ENCODE measurements around the gene ZDHHC23. TPM values are rescaled to one million over a fixed set of nuclear protein-coding genes. Genes with fewer than 3 reads are reported as not detected.

The ZDHHC23 gene
- total and polyA plus RNA-seq, 10 of the 15 experiments (the other 5 are each of a cell fraction or from before 2014, with no cell fraction given): 0.79 to 4.6 (median 2.9) TPM

GRCh38 chr3:113979916-113980315, 32.1 kb downstream of the ZDHHC23 start:
- Histone ChIP-seq H3K4me2 (ENCODE audit: control insufficient read depth, insufficient read depth) (no peak overlapping the region), H3K4me3 (no peak overlapping the region), H3K79me2 (ENCODE audit: control insufficient read depth, insufficient read depth, low read length) (no peaks in the 10 kb centered on the region), H3K9ac (ENCODE audit: control insufficient read depth, insufficient read depth, low read length) (no peak overlapping the region), H2AFZ (ENCODE audit: control insufficient read depth, low read depth, low read length) (no peak overlapping the region), H3K27ac (ENCODE audit: control insufficient read depth, insufficient read depth) (no peak overlapping the region), H3K27me3 (replicated peaks in 1 of 2; ENCODE audit: control insufficient read depth in 2 of 2, insufficient read depth in 2 of 2, low read length in 1 of 2) (no peaks in the 10 kb centered on the region), H3K4me1 (ENCODE audit: control insufficient read depth, insufficient read depth, low read length) (no peaks in the 10 kb centered on the region), H3K36me3 (ENCODE audit: control insufficient read depth in 2 of 2, insufficient read depth in 2 of 2, low read length in 1 of 2) (no peaks in the 10 kb centered on the region), H4K20me1 (ENCODE audit: control insufficient read depth, insufficient read depth) (no peaks in the 10 kb centered on the region), H3K9me3 (replicated peaks; ENCODE audit: control insufficient read depth, insufficient read depth, low read length) (no peaks in the 10 kb centered on the region)
- RAD21 ChIA-PET (ENCODE audit: unreplicated experiment): no interaction called here
- intact Hi-C loops (cut with micrococcal nuclease; ENCODE audit: unreplicated experiment): no loop called here
- FAIRE-seq (no peak), ATAC-seq (no peak), DNase-seq (ENCODE audit: low read depth, low spot score) (no peak)
- POLR2A ChIA-PET: no interaction called here
- BruUV-seq (replicated peaks): no TSS peak
- CTCF ChIA-PET: no interaction called here
- 93% methylated on average over 1 of the region's 1 CpG for WGBS (ENCODE audit: insufficient coverage, insufficient replicate concordance, low lambda C conversion rate, missing lambda C conversion rate)
- in situ Hi-C loops (cut with MboI): no loop called here
- SMC1A ChIA-PET (ENCODE audit: uncharacterized antibody, unreplicated experiment): no interaction called here
- TF ChIP-seq CUX1 (IDR thresholded peaks at IDR 0.05; ENCODE audit: insufficient replicate concordance, low read depth, low read length): no peak
- no peak for TF ChIP-seq E2F8 (IDR thresholded peaks at IDR 0.05; ENCODE audit: low read depth, partially characterized antibody)
- TF ChIP-seq IRF3 (IDR thresholded peaks at IDR 0.05): no peak
- TF ChIP-seq ZZZ3 (IDR thresholded peaks at IDR 0.05; ENCODE audit: control insufficient read depth, insufficient read length, low read depth): no peak
- no peak for TF ChIP-seq FOXK2 (IDR thresholded peaks at IDR 0.05)
- no peak for TF ChIP-seq NBN (IDR thresholded peaks at IDR 0.05)
- TF ChIP-seq IKZF2 (IDR thresholded peaks at IDR 0.05): no peak
